Measurements from ENCODE around the gene MVD. TPM values are rescaled to one million over a fixed set of nuclear protein-coding genes. Genes with fewer than 3 reads are reported as not detected.

The MVD gene
- total and polyA plus RNA-seq, 4 donors: 39.1 to 135 (median 119) TPM

DNA sequence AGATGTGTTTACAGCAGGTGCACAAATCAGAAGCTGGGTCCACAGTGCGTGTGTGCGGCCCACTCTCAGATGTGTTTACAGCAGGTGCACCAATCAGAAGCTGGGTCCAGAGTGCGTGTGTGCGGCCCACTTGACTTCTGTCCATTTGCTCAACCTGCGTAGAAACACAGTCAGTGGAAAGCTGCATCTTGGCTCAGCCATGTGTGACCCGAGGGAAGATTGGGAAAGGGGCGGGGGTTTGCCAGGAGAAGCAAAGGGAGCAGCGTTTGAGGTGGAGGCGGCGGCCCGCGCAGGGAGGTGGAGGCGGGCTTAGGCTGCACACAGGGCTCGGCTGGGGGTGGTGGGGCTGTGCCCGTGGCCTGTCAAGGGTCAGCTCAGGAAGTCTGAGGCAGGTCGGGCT lies 47.7 kb upstream of the MVD start:
- H3K9ac ChIP-seq (ENCODE audit: insufficient read depth in 1 of 2, low read length in 2 of 2): no peak overlapping the region
- peaks cover 0 to 9% (median 0%) of the 10 kb centered on the region in 5 donors for H3K4me1 ChIP-seq (ENCODE audit: control insufficient read depth in 5 of 5, insufficient read depth in 5 of 5, low read length in 5 of 5)
- H3K27ac ChIP-seq (ENCODE audit: low read depth in 1 of 2, low read length in 1 of 2): no peak overlapping the region
- peaks cover 0 to 2% (median 0%) of the 10 kb centered on the region in 4 donors for H3K9me3 ChIP-seq (ENCODE audit: control insufficient read depth in 4 of 4, insufficient read depth in 3 of 4, low read length in 3 of 4)
- WGBS, 2 donors: 73 to 75% methylated on average over 15 to 16 of the region's 16 CpGs
- no peak for ATAC-seq (ENCODE audit: insufficient read depth, low FRiP score)
- no peaks in the 10 kb centered on the region for H3K27me3 ChIP-seq (ENCODE audit: control insufficient read depth in 3 of 3, insufficient read depth in 3 of 3, low read length in 2 of 3)
- TF ChIP-seq, protein P1, sequence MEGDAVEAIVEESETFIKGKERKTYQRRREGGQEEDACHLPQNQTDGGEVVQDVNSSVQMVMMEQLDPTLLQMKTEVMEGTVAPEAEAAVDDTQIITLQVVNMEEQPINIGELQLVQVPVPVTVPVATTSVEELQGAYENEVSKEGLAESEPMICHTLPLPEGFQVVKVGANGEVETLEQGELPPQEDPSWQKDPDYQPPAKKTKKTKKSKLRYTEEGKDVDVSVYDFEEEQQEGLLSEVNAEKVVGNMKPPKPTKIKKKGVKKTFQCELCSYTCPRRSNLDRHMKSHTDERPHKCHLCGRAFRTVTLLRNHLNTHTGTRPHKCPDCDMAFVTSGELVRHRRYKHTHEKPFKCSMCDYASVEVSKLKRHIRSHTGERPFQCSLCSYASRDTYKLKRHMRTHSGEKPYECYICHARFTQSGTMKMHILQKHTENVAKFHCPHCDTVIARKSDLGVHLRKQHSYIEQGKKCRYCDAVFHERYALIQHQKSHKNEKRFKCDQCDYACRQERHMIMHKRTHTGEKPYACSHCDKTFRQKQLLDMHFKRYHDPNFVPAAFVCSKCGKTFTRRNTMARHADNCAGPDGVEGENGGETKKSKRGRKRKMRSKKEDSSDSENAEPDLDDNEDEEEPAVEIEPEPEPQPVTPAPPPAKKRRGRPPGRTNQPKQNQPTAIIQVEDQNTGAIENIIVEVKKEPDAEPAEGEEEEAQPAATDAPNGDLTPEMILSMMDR (IDR thresholded peaks at IDR 0.05; ENCODE audit: control extremely low read depth, extremely low read depth): no peak
- H3K4me3 ChIP-seq: no peak overlapping the region
- H3K36me3 ChIP-seq (ENCODE audit: control insufficient read depth in 4 of 4, insufficient read depth in 4 of 4, low read length in 4 of 4): peaks cover 2 to 32% (median 9%) of the 10 kb centered on the region in 4 donors
- DNase-seq: no peak

DNA sequence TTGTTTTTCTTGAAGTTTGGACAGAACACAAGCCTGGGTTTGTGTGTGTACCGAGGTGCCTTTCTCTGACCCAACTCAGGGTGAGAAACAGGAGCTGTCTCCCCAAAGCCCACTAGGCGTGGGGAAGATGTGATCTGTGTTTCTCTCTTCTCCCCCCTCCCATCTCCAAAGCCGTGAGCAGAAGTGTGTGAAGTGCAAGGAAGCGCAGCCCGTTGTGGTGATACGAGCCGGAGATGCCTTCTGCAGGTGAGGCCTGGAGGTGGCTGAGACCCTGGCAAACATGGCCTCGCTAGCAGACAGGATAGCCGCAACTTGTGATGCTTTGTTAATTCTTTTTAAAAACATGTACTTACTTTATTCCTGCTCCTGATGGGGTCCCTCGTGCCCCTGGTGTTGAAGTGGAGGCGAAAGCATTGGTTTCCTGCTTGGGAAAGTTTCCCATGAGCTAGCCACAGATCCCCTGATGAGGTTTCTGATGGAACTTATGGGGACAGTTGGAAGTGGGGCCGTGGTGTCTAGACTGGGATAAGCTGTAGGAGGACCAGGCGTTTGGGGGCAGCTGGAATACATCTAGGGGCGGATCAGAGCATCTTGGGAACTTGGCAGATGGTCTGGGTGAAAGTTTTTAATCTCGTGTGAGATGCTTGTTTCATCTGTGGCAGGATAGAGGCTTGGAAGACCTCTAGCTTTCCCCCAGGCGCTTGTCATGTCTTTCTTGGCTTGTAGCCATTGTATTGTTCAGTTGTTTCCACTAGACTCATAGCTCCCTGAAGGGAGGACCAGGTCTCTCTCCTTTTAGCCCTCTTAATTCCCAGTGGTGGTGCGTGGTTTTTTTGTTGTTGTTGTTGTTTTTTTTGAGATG lies 44.3 kb upstream of the MVD start:
- peaks cover 0 to 6% (median 0%) of the 10 kb centered on the region in 4 donors for H3K36me3 ChIP-seq (ENCODE audit: control insufficient read depth in 4 of 4, insufficient read depth in 4 of 4, low read length in 4 of 4)
- H3K4me1 ChIP-seq (ENCODE audit: control insufficient read depth in 5 of 5, insufficient read depth in 5 of 5, low read length in 5 of 5): peaks cover 0 to 26% (median 5%) of the 10 kb centered on the region in 5 donors
- ATAC-seq (ENCODE audit: insufficient read depth, low FRiP score) (no peak), DNase-seq (peak; percentile 40 to 69 (median 56))
- H3K9me3 ChIP-seq (ENCODE audit: control insufficient read depth in 4 of 4, insufficient read depth in 3 of 4, low read length in 3 of 4): peaks cover 0 to 2% (median 0%) of the 10 kb centered on the region in 4 donors
- H3K27me3 ChIP-seq (ENCODE audit: control insufficient read depth in 3 of 3, insufficient read depth in 3 of 3, low read length in 2 of 3): no peaks in the 10 kb centered on the region
- peak overlapping the region; percentile 83 to 86 for H3K27ac ChIP-seq (ENCODE audit: low read depth in 1 of 2, low read length in 1 of 2)
- TF ChIP-seq, protein P1 (IDR thresholded peaks at IDR 0.05; ENCODE audit: control extremely low read depth, extremely low read depth): no peak
- H3K9ac ChIP-seq (ENCODE audit: insufficient read depth in 1 of 2, low read length in 2 of 2): peak overlapping the region; percentile 4 to 24
- peak overlapping the region; percentile 68 for H3K4me3 ChIP-seq
- WGBS, 2 donors: 37 to 41% methylated on average over 17 of the region's 17 CpGs

DNA sequence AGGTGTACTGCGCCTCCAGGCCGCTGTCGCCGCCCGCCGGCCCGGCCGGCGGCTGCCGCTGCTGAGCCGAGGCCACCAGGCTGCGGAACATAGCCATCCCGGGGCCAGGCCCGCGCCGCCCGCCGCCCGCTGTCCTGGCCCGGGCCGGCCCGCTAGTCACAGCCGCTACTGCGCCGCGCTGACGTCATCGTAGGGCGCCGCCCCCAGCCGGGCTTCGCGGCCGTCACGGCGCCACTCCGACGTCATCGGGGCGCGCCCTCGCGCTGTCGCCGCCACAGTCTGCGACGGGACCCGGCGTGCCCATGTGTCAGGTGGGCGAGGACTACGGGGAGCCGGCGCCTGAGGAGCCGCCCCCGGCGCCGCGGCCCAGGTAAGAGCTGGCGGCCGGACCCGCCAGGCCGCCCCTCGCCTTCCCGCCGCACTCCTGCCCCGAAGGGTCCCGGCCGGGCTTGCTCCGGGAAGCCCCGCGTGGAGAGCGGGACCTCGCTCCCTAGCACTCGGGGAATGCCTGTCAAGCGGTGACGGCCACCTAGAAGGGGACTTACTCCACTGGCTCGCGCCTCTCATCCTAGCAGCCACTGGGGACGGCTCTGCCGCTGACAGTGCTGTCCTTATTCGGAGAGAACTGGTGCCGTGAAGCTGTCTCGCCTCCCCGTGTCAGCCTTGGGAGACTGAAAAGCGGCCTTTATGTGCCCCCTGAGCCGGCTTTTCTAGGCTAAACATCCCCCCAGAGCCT lies 43.5 kb upstream of the MVD start, which contains the start of the genes CTU2 and RNF166:
TSS of gene CTU2 (plus strand) at position 275 of the 736 bp plus-strand sequence. CDS start at position 303, 28 bp downstream.
TSS of gene RNF166 (minus strand) at position 180 of the 736 bp plus-strand sequence. CDS start at position 97, 83 bp downstream.
- peak within 1 kb of the TSS; percentile 4 to 24 for H3K9ac ChIP-seq (ENCODE audit: insufficient read depth in 1 of 2, low read length in 2 of 2)
- WGBS, 2 donors: 0 to 1% methylated on average over 32 to 86 of the region's 86 CpGs
- TF ChIP-seq, protein P1 (IDR thresholded peaks at IDR 0.05; ENCODE audit: control extremely low read depth, extremely low read depth): no peak
- H3K36me3 ChIP-seq (ENCODE audit: control insufficient read depth in 4 of 4, insufficient read depth in 4 of 4, low read length in 4 of 4): peaks cover 0 to 6% (median 0%) of the 10 kb centered on the region in 4 donors
- peak within 1 kb of the TSS; percentile 86 to 92 for H3K27ac ChIP-seq (ENCODE audit: low read depth in 1 of 2, low read length in 1 of 2)
- H3K4me1 ChIP-seq (ENCODE audit: control insufficient read depth in 5 of 5, insufficient read depth in 5 of 5, low read length in 5 of 5): peaks cover 0 to 32% (median 5%) of the 10 kb centered on the region in 5 donors
- peaks cover 0 to 2% (median 0%) of the 10 kb centered on the region in 4 donors for H3K9me3 ChIP-seq (ENCODE audit: control insufficient read depth in 4 of 4, insufficient read depth in 3 of 4, low read length in 3 of 4)
- H3K4me3 ChIP-seq: peak within 1 kb of the TSS; percentile 75
- peak; percentile 72 for ATAC-seq (ENCODE audit: insufficient read depth, low FRiP score)
- H3K27me3 ChIP-seq (ENCODE audit: control insufficient read depth in 3 of 3, insufficient read depth in 3 of 3, low read length in 2 of 3): no peaks in the 10 kb centered on the region
- peak; percentile 84 to 95 (median 90) for DNase-seq
